Central memory CD8-positive, alpha-beta T cell (primary cell): Measurements from ENCODE around the gene ARTN.
A peak's percentile ranks its signal among the peaks of the same experiment; 100 is the strongest.

Experiments used
- ATAC-seq: fragments of 150-1000 bp; cut with Tn5 transposase; replicated peaks from 2 replicates; pipeline ENCODE4 v1.10.0; 2022; ENCODE audit warnings: mild to moderate bottlenecking, moderate FRiP score, moderate number of reproducible peaks; ENCODE audit not compliant: poor library complexity, severe bottlenecking; ENCODE audit errors: extremely low read depth
- DNase-seq, 2 donors: peaks; one replicate each; pipeline ENCODE4 v3.0.0; 2021; ENCODE audit warnings: low spot score in 2 of 2
- H3K27ac Mint-ChIP-seq: one replicate; pipeline ENCODE4 v1.8.0; 2022; ENCODE audit warnings: low read depth, mild to moderate bottlenecking, moderate library complexity, mixed read lengths
- H3K27me3 Mint-ChIP-seq: one replicate; pipeline ENCODE4 v1.8.0; 2022; ENCODE audit warnings: mixed read lengths
- H3K36me3 Mint-ChIP-seq: one replicate; pipeline ENCODE4 v1.8.0; 2022; ENCODE audit warnings: mild to moderate bottlenecking, moderate library complexity, mixed read lengths; ENCODE audit not compliant: insufficient read depth
- H3K4me1 Mint-ChIP-seq: one replicate; pipeline ENCODE4 v1.8.0; 2022; ENCODE audit warnings: mixed read lengths
- H3K4me3 Mint-ChIP-seq: one replicate; pipeline ENCODE4 v1.8.0; 2022; ENCODE audit warnings: mild to moderate bottlenecking, moderate library complexity, mixed read lengths
- H3K9me3 Mint-ChIP-seq: one replicate; pipeline ENCODE4 v1.8.0; 2022; ENCODE audit warnings: mixed read lengths

The ARTN gene

DNA sequence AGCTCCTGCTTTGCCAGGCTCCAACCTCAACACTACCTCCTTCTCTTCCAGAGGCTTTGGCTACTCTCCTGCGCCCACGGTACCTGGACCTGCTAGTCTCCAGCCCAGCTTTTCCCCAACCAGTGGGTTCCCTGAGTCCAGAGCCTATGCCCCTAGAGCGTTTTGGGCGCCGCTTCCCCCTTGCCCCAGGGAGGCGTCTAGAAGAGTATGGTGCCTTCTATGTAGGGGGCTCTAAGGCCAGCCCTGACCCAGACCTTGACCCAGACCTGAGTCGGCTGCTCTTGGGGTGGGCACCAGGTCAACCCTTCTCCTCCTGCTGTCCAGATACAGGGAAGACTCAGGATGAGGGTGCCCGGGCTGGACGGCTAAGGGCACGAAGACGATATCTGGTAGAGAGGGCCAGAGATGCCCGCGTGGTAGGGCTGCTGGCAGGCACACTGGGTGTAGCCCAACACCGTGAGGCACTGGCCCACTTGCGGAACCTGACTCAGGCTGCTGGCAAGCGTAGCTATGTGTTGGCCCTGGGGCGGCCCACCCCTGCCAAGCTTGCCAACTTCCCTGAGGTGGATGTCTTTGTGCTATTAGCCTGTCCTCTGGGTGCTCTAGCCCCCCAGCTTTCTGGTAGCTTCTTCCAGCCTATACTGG lies 37.9 kb downstream of the ARTN start:
- Mint-ChIP-seq H3K27me3 (no peaks in the 10 kb centered on the region), H3K36me3 (peaks cover 7% of the 10 kb centered on the region), H3K9me3 (no peaks in the 10 kb centered on the region), H3K27ac (no peak overlapping the region), H3K4me1 (peaks cover 35% of the 10 kb centered on the region), H3K4me3 (peak overlapping the region; percentile 80)
- no peak for DNase-seq
- no peak for ATAC-seq

DNA sequence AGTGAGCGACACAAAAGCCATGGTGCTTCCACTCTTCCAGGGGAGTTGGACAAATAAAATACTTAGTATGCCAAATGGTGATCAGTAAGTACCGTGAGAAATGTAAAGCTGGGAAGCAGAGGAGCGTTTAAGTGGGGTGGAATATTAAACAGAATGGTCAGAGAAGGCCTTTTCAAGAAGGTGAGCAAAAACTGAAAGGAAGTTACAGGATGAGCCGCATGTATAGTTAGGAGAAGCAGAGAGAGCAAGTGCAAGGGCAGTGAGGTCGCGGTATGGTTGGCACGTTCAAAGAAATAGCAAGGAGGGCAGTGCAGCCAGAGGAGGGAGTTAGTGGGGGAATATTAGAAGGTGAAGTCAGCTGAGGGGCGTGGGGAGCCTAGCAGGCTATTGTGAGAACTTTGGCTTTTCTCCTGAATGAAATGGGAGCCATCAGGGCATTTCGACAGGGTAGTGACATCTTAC lies 40.4 kb downstream of the ARTN start:
- Mint-ChIP-seq H3K4me1 (peaks cover 52% of the 10 kb centered on the region), H3K36me3 (peaks cover 15% of the 10 kb centered on the region), H3K9me3 (no peaks in the 10 kb centered on the region), H3K4me3 (peak overlapping the region; percentile 89), H3K27me3 (no peaks in the 10 kb centered on the region), H3K27ac (peak overlapping the region; percentile 88)
- no peak for ATAC-seq
- no peak for DNase-seq

DNA sequence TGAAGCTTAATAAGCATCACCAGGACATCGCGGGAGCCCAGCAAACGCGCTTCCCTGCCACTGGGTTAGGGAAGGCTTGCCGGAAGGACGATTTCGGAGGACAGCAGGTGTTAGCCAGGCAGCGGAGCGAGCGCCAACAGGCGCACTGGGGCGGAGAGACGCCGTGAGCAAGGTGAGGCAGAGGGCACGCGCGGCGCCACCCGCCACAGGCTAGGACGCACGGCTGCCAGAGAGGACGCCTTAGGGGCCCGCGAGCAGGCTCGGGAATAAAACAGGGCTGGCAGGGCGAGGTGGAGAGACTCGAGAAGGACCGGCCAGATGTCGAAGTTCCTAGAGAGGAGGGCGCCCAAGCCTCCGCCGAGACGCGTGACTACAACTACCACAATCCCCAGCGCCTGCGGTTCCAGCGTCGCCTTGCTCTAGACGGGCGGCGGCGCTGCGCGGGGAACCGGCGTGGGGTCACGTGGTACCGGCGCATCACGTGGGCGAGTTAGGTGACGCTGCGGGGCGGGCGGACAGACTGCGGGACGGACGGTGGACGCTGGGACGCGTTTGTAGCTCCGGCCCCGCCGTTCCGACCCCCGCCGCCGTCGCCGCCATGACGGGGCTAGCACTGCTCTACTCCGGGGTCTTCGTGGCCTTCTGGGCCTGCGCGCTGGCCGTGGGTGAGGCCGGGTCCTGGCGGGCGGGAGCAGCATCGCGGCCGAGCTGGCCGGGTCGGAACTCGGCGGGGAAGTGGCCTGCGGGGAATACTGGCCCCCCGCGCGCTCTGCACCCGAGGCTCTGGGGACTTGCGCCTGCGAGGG lies 41.0 kb downstream of the ARTN start, which contains the start of gene ATP6V0B:
ATP6V0B (plus strand) TSS at position 518 of the 806 bp plus-strand sequence; CDS start at position 599, 81 bp downstream.
- H3K27ac Mint-ChIP-seq = peak within 1 kb of the TSS; percentile 88
- H3K4me3 Mint-ChIP-seq = peak within 1 kb of the TSS; percentile 89
- peaks cover 48% of the 10 kb centered on the region for H3K4me1 Mint-ChIP-seq
- H3K9me3 Mint-ChIP-seq = no peaks in the 10 kb centered on the region
- DNase-seq (peak; percentile 84 to 86), ATAC-seq (peak; percentile 78)
- no peaks in the 10 kb centered on the region for H3K27me3 Mint-ChIP-seq
- H3K36me3 Mint-ChIP-seq = peaks cover 15% of the 10 kb centered on the region

DNA sequence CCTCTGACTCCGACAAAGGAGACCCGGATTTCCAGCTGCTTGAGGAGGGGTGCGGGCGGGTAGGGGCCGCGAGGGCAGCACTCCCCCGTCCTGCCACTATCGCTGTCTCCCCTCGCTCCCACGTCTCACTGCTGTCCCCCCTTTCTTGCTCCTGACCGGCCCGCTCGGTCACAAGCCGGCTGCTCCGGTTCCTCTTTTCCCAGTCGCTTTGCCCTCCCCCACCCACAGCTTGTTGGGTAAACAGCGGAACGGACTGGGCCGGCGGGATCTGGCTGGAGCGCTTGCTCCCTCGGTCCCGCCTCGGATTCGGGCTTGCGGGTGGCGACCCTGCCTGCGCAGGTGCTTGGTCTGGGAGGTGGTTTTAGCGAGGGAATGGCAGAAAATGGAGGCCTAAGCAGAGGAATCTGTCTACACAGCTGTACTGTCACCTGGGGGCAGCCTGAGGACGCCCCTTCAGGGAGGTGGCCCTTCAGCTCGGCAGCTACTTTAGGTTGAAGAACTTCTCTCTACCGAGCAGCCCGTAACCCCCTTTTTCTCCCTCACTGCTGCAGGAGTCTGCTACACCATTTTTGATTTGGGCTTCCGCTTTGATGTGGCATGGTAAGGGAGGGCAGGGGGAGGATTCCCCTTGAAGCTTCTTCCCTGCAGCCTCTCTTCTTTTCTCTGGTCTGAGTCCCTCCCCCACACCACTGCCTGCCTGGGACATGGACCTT lies 41.8 kb downstream of the ARTN start:
- peaks cover 14% of the 10 kb centered on the region for H3K36me3 Mint-ChIP-seq
- H3K4me3 Mint-ChIP-seq = peak overlapping the region; percentile 89
- peak; percentile 4 for ATAC-seq
- peak overlapping the region; percentile 88 for H3K27ac Mint-ChIP-seq
- H3K9me3 Mint-ChIP-seq = no peaks in the 10 kb centered on the region
- no peak for DNase-seq
- peaks cover 41% of the 10 kb centered on the region for H3K4me1 Mint-ChIP-seq
- no peaks in the 10 kb centered on the region for H3K27me3 Mint-ChIP-seq

DNA sequence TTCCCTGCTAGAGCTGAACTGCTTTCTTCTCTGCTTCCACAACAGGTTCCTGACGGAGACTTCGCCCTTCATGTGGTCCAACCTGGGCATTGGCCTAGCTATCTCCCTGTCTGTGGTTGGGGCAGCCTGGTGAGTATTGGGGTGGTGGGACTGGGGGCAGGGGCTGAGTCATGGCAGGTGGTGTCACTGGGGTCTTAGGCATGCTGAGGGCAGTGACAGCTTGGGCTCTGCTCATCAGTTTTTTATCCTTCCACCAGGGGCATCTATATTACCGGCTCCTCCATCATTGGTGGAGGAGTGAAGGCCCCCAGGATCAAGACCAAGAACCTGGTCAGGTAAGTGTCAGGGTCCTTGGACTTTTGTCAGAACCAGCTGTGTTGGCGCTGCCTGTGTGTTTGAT lies 42.4 kb downstream of the ARTN start:
- ATAC-seq (no peak), DNase-seq (no peak)
- Mint-ChIP-seq H3K27me3 (no peaks in the 10 kb centered on the region), H3K4me3 (peak overlapping the region; percentile 89), H3K9me3 (no peaks in the 10 kb centered on the region), H3K36me3 (peaks cover 14% of the 10 kb centered on the region), H3K4me1 (peaks cover 42% of the 10 kb centered on the region), H3K27ac (peak overlapping the region; percentile 88)

DNA sequence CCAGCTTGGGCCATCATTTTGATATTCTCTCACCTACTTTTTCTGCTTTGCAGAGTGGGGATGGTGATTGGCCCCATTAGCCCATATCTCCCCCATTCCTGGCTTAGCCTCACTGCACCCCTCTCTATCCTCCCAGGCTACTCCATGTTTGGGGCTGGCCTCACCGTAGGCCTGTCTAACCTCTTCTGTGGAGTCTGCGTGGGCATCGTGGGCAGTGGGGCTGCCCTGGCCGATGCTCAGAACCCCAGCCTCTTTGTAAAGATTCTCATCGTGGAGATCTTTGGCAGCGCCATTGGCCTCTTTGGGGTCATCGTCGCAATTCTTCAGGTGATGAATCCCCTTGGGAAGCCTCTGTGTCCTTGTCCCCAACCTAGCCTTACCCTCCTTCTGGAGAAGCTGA lies 43.3 kb downstream of the ARTN start:
- no peak overlapping the region for H3K27ac Mint-ChIP-seq
- no peaks in the 10 kb centered on the region for H3K27me3 Mint-ChIP-seq
- H3K9me3 Mint-ChIP-seq = no peaks in the 10 kb centered on the region
- peaks cover 14% of the 10 kb centered on the region for H3K36me3 Mint-ChIP-seq
- H3K4me3 Mint-ChIP-seq = peak overlapping the region; percentile 89
- no peak for ATAC-seq
- DNase-seq = no peak
- H3K4me1 Mint-ChIP-seq = peaks cover 38% of the 10 kb centered on the region

DNA sequence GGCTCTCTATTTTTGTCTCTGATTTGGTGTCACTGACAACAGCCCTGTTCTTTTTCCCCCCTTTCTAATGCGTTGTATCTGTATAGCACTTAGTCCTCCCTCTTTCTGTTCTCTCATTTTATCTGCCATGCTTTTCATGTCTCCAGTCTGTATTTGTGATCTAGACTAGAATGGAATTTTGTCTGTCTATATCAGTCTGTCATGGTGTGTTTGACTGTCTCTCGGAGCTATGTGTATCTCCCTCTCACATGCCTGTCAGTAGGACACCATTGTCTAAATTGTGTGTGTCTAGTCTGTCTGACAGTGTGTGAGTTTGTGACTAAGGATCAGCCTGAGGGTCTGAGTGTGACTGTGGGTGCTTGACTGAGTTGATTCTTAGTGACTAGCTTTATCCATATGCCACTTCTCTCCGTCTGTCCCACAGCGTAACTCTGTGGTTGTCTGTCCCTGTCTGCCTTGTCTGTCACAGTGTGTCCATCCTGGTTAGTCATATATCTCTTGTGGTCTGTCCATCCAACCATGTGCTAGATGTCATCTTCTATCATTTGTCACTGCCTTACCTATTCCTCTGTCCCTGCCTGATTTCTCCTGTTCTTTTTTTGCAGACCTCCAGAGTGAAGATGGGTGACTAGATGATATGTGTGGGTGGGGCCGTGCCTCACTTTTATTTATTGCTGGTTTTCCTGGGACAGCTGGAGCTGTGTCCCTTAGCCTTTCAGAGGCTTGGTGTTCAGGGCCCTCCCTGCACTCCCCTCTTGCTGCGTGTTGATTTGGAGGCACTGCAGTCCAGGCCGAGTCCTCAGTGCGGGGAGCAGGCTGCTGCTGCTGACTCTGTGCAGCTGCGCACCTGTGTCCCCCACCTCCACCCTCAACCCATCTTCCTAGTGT lies 44.0 kb downstream of the ARTN start:
- H3K9me3 Mint-ChIP-seq = no peaks in the 10 kb centered on the region
- ATAC-seq (no peak), DNase-seq (no peak)
- H3K4me1 Mint-ChIP-seq = peaks cover 38% of the 10 kb centered on the region
- H3K27me3 Mint-ChIP-seq = no peaks in the 10 kb centered on the region
- H3K4me3 Mint-ChIP-seq = peak overlapping the region; percentile 89
- peaks cover 14% of the 10 kb centered on the region for H3K36me3 Mint-ChIP-seq
- no peak overlapping the region for H3K27ac Mint-ChIP-seq

DNA sequence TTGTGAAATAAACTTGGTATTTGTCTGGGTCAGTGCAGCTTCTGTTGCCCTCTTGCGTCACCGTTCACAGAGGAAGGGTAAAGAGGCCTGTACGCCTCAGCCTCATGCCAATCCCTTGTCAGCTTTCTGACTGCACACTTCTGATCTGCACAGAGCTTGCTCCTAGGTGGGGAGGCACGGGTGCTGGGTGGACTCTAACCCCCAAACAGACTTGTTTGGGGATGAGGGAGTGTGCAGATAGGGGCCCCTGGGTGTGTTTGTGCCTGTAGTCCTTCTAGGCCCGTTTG lies 44.6 kb downstream of the ARTN start:
- Mint-ChIP-seq H3K4me1 (peaks cover 38% of the 10 kb centered on the region), H3K9me3 (no peaks in the 10 kb centered on the region), H3K36me3 (peaks cover 12% of the 10 kb centered on the region), H3K4me3 (peak overlapping the region; percentile 89), H3K27me3 (no peaks in the 10 kb centered on the region), H3K27ac (no peak overlapping the region)
- no peak for ATAC-seq
- no peak for DNase-seq

DNA sequence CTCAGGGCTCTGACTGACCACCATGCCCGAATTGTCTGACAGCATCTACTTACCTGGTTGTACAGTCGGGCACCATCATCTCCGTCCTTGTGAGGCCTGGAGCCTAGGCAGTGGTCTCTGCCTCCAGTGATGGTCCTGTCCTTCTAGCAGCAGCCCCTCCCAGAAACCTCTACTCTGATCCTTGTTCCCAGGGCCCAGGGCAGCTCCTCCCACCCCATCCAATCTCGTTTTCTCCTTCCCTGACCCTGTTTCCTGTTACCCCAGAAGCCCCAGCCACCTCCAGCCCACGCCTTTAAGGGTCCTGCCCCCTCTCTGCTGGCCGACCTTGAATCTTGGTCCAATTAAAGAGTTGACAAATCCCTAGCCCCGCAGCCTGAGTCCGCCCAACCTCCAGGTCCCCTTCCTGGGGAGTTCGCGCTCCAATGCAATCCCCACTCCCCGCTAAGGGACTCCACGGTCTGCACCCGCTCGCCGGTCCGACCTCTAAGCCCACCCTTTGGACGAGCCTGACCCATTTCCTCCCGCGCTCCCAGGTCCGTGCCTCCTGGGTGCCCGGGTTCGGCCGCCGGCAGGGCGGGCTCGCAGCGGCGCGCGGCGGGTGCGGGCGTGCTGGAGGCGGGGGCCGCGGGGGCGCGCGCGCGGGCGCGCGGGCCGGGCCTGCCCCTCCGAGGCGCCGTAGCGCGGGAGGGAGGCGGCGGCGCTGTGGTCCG lies 45.1 kb downstream of the ARTN start, which contains the start of gene B4GALT2:
B4GALT2 (plus strand) TSS at position 660 of the 710 bp plus-strand sequence. CDS start 1,951 bp downstream, outside the sequence.
- peaks cover 34% of the 10 kb centered on the region for H3K4me1 Mint-ChIP-seq
- no peaks in the 10 kb centered on the region for H3K27me3 Mint-ChIP-seq
- peak within 1 kb of the TSS; percentile 89 for H3K4me3 Mint-ChIP-seq
- H3K36me3 Mint-ChIP-seq = peaks cover 10% of the 10 kb centered on the region
- DNase-seq = no peak
- ATAC-seq = no peak
- no peaks in the 10 kb centered on the region for H3K9me3 Mint-ChIP-seq
- peak within 1 kb of the TSS; percentile 12 for H3K27ac Mint-ChIP-seq

DNA sequence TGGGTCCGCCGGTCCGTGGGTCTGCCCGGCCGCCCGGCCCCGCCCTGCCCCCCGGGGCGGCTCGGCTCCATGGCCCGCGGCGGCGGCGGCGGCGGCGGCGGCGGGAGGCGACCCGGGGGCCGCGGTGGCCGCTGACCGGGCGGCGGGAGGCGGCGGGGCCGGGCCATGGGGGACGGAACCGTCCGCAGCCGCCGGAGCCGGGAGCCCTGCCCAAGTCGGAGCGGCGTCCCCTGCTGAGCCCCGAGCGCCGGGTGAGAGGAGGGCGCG lies 45.6 kb downstream of the ARTN start:
- no peaks in the 10 kb centered on the region for H3K27me3 Mint-ChIP-seq
- ATAC-seq = no peak
- H3K9me3 Mint-ChIP-seq = no peaks in the 10 kb centered on the region
- H3K4me1 Mint-ChIP-seq = peaks cover 29% of the 10 kb centered on the region
- H3K36me3 Mint-ChIP-seq = peaks cover 10% of the 10 kb centered on the region
- H3K4me3 Mint-ChIP-seq = peak overlapping the region; percentile 81
- H3K27ac Mint-ChIP-seq = no peak overlapping the region
- no peak for DNase-seq

DNA sequence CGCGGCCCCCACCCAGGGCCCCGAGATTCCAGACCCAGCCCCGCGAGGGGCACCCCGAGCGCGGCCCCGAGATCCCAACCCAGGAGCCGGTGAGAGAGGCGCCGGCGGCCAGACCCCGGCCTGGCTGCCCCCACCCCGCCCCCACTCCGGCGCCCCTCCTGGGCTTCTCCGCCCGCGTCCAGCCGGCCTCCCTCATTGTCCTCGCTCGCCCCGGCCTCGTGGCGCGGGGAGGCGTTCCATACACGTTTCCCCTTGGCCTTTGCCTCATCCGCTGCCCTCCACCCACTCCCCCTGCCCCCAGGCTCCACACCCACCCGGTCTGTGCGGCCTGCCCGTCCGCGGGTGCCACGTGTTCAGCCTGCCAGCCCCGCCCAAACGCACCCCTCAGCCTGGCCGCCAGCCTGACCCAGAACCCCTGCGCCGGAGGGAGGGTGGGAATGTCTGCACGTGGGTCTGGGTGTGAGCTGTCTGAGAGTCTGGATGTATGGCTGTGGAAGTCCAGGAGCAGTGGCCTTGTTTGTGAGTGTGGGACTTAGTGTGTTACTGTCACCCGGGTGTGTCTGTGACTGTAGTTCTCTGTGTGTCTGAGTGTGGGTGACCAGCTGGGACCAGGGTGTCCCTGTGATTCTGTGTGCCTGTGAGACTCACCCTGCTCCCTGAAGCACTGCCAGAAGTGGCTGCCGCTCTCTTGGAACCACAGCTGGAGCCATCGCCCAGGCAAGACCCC lies 46.1 kb downstream of the ARTN start:
- Mint-ChIP-seq H3K9me3 (no peaks in the 10 kb centered on the region), H3K36me3 (peaks cover 8% of the 10 kb centered on the region), H3K4me1 (peaks cover 27% of the 10 kb centered on the region), H3K27ac (peak overlapping the region; percentile 12), H3K4me3 (peak overlapping the region; percentile 81), H3K27me3 (no peaks in the 10 kb centered on the region)
- DNase-seq = no peak
- ATAC-seq = no peak
